Astrocyte of the cerebellum (primary cell): Measurements from ENCODE around the gene GANC.

Source experiments
- DNase-seq: peaks from one replicate; pipeline ENCODE4 v3.0.0-alpha.2; 2011; ENCODE audit warnings: low read depth
- H3K4me3 ChIP-seq: 2 replicates; pipeline ENCODE4 v1.5.1; 2011; ENCODE audit warnings: mild to moderate bottlenecking, low read depth, low read length, moderate library complexity
- in situ Hi-C: cut with HindIII; loops from 2 replicates; pipeline ENCODE4 v1.10.0; 2017; ENCODE audit warnings: low sequenced_read_pairs
- TF ChIP-seq, protein P1 (sequence below): IDR thresholded peaks from 2 replicates; pipeline ENCODE4 v1.5.1; 2012; ENCODE audit warnings: low read length, low read depth, moderate library complexity, mild to moderate bottlenecking; ENCODE audit errors: missing control alignments

GANC gene

DNA sequence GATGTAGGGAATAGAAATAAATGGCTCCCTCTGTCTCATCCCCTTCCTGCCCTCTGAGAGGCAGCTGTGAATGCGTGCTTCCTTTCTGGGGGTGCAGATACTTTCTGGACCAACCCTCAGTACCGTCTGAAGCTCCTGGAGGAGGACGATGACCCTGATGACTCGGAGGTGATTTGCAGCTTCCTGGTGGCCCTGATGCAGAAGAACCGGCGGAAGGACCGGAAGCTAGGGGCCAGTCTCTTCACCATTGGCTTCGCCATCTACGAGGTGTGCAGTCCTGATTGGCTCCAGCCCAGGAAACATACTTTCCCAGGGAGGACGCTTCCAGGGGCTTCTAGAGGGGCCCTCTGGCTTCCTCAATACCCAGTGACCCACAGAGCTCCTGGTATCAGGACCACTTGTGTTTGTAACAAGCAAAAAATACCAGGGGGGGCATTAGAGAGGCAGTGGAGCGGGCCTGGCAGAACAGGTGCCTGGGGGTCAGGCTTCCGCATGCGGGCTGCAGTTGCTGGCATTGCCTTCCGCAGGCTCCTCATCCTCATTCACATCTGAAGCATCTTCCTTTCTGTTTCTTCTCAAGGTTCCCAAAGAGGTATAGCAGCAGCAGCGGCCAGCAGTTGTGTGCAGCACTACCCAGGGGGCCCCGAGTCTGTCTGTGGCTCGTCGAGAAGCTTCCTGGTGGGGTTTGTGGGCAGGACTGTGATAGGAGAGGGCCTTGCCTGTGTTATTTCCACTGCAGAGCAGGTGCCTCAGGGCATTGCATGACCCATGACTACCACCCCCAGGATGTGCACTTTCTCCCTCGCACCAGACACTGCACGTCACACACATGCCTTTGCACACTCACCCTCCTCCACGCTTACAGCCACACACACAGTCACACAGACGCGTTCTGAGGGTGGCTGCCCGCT is 128.8 kb downstream of the GANC start:
- in situ Hi-C loops, result no loop called here
- H3K4me3 ChIP-seq, result no peak overlapping the region
- TF ChIP-seq, protein P1, sequence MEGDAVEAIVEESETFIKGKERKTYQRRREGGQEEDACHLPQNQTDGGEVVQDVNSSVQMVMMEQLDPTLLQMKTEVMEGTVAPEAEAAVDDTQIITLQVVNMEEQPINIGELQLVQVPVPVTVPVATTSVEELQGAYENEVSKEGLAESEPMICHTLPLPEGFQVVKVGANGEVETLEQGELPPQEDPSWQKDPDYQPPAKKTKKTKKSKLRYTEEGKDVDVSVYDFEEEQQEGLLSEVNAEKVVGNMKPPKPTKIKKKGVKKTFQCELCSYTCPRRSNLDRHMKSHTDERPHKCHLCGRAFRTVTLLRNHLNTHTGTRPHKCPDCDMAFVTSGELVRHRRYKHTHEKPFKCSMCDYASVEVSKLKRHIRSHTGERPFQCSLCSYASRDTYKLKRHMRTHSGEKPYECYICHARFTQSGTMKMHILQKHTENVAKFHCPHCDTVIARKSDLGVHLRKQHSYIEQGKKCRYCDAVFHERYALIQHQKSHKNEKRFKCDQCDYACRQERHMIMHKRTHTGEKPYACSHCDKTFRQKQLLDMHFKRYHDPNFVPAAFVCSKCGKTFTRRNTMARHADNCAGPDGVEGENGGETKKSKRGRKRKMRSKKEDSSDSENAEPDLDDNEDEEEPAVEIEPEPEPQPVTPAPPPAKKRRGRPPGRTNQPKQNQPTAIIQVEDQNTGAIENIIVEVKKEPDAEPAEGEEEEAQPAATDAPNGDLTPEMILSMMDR, result no peak
- DNase-seq, result no peak

DNA sequence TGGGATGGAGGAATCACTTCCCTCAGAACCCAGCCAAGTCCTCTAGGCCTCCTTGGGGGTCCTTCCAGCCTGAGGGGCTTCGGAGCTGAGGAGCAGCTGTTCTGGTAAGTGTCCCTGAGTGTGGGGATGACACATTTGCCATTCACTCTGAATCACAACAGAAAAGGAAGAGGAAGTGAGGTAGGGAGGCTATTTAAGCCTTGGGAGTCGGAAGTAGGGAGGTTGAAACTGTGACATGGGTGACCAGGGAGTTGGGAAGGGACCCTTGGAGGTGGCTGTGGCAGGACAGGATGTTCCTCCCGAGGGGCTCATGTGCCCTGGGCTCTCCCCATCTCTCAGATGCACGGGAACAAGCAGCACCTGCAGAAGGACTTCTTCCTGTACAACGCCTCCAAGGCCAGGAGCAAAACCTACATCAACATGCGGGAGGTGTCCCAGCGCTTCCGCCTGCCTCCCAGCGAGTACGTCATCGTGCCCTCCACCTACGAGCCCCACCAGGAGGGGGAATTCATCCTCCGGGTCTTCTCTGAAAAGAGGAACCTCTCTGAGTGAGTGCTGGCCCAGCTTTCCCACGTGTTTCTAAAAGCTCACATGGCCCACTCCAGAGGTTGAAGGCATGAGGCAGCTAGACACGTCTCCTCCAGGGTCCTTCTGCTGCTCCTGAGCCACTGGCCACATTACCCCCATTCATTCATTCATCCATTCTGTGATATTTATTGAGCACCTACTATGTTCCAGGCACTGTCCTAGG is 129.6 kb downstream of the GANC start:
- no peak for DNase-seq
- TF ChIP-seq, protein P1, result no peak
- no peak overlapping the region for H3K4me3 ChIP-seq
- in situ Hi-C loops, result no loop called here

DNA sequence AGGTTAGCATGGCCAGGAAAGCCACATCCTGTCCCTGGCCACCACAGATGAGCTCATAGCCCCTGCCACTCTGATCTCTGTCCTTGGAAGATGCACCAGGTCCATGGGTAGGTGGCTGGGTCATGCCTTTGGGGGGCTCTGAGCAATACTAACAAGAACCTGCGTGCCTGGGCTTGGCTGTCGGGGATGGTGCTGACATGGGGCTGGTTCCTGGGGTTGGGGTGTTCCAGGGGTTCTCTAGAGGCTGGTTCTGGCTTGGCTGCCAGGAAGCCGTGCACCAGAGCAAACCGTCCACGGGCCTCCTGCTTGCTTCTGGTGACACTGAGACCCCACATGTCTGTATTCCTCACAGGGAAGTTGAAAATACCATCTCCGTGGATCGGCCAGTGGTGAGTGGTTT is 130.4 kb downstream of the GANC start:
- in situ Hi-C loops, result no loop called here
- DNase-seq, result no peak
- TF ChIP-seq, protein P1, result no peak
- H3K4me3 ChIP-seq, result no peak overlapping the region

DNA sequence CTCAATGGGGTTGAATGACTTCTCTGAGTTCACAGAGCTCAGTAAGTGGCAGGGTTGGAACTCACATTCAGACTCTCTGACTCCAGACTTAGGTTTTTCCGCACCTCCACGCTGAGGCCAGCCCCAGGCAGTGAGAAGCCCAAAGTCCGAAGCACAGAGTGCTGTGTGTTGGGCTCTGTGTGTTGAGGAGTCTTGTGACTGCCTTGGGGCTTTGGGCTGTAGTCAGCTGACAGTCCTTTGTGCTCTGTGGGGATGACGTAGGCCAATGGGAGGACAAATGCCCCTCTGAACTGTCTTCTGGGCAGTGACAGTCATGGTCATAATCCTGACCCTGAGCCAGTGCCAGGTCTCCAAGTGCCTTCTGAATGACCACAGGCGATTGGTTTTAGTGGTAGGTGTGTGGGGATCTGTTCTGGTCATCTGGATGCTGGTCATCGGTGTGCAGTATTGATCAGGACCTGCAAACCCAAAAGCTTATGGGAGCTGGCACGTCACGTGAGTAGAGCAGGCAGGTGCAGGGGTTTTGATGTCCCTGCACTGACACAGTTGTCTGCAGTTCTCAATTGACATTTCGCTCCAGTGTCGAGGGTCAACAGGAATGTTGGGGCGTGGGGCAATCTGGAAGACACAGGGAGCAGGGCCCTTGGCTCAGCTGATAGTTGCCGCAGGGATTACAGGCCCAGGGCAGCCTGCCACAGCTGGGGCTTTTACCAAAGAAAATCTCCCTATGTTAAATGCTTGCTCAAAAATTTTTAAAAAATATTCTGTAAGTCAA is 131.6 kb downstream of the GANC start:
- TF ChIP-seq, protein P1, result no peak
- in situ Hi-C loops, result loop anchor here (5.0 kb wide), 1 partner anchor 37 kb away; no protein-coding TSS in a partner anchor
- H3K4me3 ChIP-seq, result no peak overlapping the region
- no peak for DNase-seq

DNA sequence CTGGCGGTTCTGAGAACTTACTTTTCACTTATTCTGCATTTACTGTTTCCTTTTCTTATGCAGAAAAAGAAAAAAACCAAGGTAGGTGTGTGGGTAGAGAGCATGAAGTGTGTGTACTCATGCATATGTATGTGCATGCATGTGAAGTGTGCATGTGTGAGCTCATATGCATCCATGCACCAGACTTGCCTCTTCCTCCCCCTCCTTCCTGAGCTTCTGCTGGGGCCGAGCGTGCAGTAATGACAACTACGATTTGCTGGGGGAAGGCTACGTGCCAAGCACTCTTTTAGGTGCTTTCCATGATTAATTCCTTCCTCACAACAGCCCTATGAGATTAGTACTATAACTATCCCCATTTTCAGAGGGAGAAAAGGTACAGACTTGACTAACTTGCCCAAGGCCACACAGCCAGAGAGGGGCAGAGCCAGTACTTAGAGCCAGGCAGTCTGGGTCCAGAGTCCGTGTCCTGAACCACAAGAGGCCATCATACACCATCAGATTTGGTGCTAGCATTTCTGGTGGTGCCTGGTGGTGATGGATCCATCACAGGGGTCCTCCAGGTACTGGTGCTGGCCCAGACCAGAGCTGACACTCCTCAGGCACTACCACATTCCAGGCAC is 133.0 kb downstream of the GANC start:
- no peak overlapping the region for H3K4me3 ChIP-seq
- no peak for DNase-seq
- in situ Hi-C loops, result loop anchor here (5.0 kb wide), 1 partner anchor 39 kb away; no protein-coding TSS in a partner anchor
- TF ChIP-seq, protein P1, result no peak
